Measurements from ENCODE around the gene PAQR7.

PAQR7 gene

DNA sequence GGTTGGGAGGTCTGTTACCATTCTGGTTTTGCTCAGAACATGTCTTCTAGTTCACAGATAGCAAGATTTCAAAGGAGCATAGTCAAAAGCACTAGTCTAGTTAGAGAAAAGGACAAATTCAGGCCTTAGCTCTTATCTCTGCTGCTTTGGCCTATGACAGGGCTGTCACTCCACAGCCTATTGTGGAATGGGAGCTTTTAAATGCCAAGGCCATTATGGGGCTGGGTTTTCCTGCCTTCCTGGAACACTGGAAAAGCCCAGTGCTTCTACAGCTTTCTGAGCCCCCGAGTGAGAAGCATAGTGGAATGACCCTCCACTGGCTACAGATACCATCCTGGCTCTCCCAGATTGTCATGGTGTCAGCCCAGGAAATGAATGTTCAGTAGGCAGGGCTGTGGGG lies 46.5 kb downstream of the PAQR7 start:
- H3K9me2 ChIP-seq (replicated peaks; ENCODE audit: control insufficient read depth, low read length) = no peaks in the 10 kb centered on the region
- no peaks in the 10 kb centered on the region; the same call in 1 of the 2 replicates for H4K20me1 ChIP-seq (ENCODE audit: control insufficient read depth, insufficient read depth, low read depth, low read length)
- H3K27ac ChIP-seq (ENCODE audit: low read depth, low read length) = no peak overlapping the region
- peaks cover 6% of the 10 kb centered on the region for H3K79me2 ChIP-seq (ENCODE audit: control insufficient read depth, low read length)
- no peak overlapping the region for H3K4me2 ChIP-seq (ENCODE audit: low read length)
- H3K9me3 ChIP-seq (ENCODE audit: control insufficient read depth, insufficient read depth, low read length) = no peaks in the 10 kb centered on the region
- no peaks in the 10 kb centered on the region for H3K27me3 ChIP-seq (ENCODE audit: control insufficient read depth, low read length)
- H3K4me1 ChIP-seq (ENCODE audit: control insufficient read depth, low read length) = no peaks in the 10 kb centered on the region
- H3K4me3 ChIP-seq (ENCODE audit: low read length) = no peak overlapping the region
- no peaks in the 10 kb centered on the region for H3F3A ChIP-seq (ENCODE audit: control insufficient read depth, insufficient read depth)
- H3K36me3 ChIP-seq (ENCODE audit: control insufficient read depth, low read length) = peaks cover 74% of the 10 kb centered on the region
- TF ChIP-seq EZH2phosphoT487 (IDR thresholded peaks at IDR 0.05; ENCODE audit: borderline replicate concordance, low read length) = no peak
- TF ChIP-seq, protein P1, sequence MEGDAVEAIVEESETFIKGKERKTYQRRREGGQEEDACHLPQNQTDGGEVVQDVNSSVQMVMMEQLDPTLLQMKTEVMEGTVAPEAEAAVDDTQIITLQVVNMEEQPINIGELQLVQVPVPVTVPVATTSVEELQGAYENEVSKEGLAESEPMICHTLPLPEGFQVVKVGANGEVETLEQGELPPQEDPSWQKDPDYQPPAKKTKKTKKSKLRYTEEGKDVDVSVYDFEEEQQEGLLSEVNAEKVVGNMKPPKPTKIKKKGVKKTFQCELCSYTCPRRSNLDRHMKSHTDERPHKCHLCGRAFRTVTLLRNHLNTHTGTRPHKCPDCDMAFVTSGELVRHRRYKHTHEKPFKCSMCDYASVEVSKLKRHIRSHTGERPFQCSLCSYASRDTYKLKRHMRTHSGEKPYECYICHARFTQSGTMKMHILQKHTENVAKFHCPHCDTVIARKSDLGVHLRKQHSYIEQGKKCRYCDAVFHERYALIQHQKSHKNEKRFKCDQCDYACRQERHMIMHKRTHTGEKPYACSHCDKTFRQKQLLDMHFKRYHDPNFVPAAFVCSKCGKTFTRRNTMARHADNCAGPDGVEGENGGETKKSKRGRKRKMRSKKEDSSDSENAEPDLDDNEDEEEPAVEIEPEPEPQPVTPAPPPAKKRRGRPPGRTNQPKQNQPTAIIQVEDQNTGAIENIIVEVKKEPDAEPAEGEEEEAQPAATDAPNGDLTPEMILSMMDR (IDR thresholded peaks at IDR 0.05; ENCODE audit: low read depth, low read length, poor library complexity, severe bottlenecking) = no peak

DNA sequence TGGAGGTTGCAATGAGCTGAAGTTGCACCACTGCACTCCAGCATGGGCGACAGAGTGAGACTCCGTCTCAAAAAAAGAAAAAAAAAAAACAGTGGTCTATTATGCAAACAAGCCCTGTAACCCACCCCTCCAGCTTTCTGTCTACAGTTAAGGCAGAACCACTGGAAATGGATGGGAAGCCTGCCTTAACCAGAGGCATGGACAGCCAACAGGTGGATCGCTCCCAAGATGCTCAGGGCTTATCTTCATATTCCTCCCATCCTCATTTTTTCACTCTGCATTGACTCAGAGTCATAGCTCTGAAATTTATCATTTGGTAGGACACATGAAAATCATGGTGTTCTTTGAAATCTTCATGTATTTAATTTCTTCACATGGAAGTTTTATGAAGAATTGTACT lies 47.0 kb downstream of the PAQR7 start:
- H3K9me2 ChIP-seq (replicated peaks; ENCODE audit: control insufficient read depth, low read length) = no peaks in the 10 kb centered on the region
- H3K4me3 ChIP-seq (ENCODE audit: low read length) = no peak overlapping the region
- H3K9me3 ChIP-seq (ENCODE audit: control insufficient read depth, insufficient read depth, low read length) = no peaks in the 10 kb centered on the region
- H3K4me2 ChIP-seq (ENCODE audit: low read length) = no peak overlapping the region
- TF ChIP-seq, protein P1 (IDR thresholded peaks at IDR 0.05; ENCODE audit: low read depth, low read length, poor library complexity, severe bottlenecking) = no peak
- no peak for TF ChIP-seq EZH2phosphoT487 (IDR thresholded peaks at IDR 0.05; ENCODE audit: borderline replicate concordance, low read length)
- no peaks in the 10 kb centered on the region; the same call in 1 of the 2 replicates for H4K20me1 ChIP-seq (ENCODE audit: control insufficient read depth, insufficient read depth, low read depth, low read length)
- H3K27ac ChIP-seq (ENCODE audit: low read depth, low read length) = no peak overlapping the region
- H3K36me3 ChIP-seq (ENCODE audit: control insufficient read depth, low read length) = peaks cover 69% of the 10 kb centered on the region
- H3K4me1 ChIP-seq (ENCODE audit: control insufficient read depth, low read length) = no peaks in the 10 kb centered on the region
- no peaks in the 10 kb centered on the region for H3K27me3 ChIP-seq (ENCODE audit: control insufficient read depth, low read length)
- no peaks in the 10 kb centered on the region for H3F3A ChIP-seq (ENCODE audit: control insufficient read depth, insufficient read depth)
- H3K79me2 ChIP-seq (ENCODE audit: control insufficient read depth, low read length) = peaks cover 6% of the 10 kb centered on the region

DNA sequence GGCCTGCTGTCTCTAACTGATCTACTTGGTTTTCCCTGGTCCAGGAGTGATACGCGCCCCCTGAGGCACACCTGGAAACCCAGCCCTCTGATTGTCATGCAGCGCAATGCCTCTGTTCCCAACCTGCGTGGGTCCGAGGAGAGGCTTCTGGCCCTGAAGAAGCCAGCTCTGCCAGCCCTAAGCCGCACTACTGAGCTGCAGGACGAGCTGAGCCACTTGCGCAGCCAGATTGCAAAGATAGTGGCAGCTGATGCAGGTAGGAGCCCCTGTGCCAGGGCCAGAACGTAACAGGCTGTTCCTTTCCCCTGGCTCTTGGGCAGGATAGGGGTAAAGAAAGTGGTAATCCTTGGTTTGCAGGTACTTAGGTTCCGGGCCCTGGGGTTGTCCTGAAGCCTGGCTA lies 48.9 kb downstream of the PAQR7 start:
- Histone ChIP-seq H3K9me3 (ENCODE audit: control insufficient read depth, insufficient read depth, low read length) (no peaks in the 10 kb centered on the region), H3K9me2 (replicated peaks; ENCODE audit: control insufficient read depth, low read length) (no peaks in the 10 kb centered on the region), H3K27ac (ENCODE audit: low read depth, low read length) (no peak overlapping the region), H3F3A (ENCODE audit: control insufficient read depth, insufficient read depth) (no peaks in the 10 kb centered on the region), H3K4me1 (ENCODE audit: control insufficient read depth, low read length) (peaks cover 6% of the 10 kb centered on the region), H3K27me3 (ENCODE audit: control insufficient read depth, low read length) (no peaks in the 10 kb centered on the region), H3K4me2 (ENCODE audit: low read length) (no peak overlapping the region), H3K36me3 (ENCODE audit: control insufficient read depth, low read length) (peaks cover 50% of the 10 kb centered on the region), H3K79me2 (ENCODE audit: control insufficient read depth, low read length) (peaks cover 7% of the 10 kb centered on the region), H4K20me1 (ENCODE audit: control insufficient read depth, insufficient read depth, low read depth, low read length) (no peaks in the 10 kb centered on the region; the same call in 1 of the 2 replicates), H3K4me3 (ENCODE audit: low read length) (no peak overlapping the region)
- TF ChIP-seq, protein P1 (IDR thresholded peaks at IDR 0.05; ENCODE audit: low read depth, low read length, poor library complexity, severe bottlenecking) = no peak
- TF ChIP-seq EZH2phosphoT487 (IDR thresholded peaks at IDR 0.05; ENCODE audit: borderline replicate concordance, low read length) = no peak

All from DOHH2 (cell line).